ENCODE data around the gene CHCHD3.

DNA sequence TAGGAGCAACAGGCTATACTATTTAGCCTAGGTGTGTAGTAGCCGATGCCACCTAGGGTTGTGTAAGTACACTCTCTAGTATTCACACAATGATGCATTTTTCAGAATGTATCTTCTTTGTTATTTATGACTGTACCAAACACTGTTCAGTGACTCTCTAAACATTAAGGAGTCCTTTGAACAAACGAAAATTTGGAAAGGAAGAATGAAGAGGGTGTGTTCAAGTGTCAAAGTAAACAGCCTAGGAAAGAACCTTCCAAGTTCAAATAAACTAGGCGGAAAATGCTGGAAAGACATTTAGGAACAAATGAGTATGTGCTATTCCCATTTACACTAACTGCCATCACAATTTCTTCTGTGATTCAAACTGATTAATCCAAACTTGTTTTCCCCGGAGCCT, 142.4 kb downstream of the CHCHD3 start:
- TF ChIP-seq, protein P1, sequence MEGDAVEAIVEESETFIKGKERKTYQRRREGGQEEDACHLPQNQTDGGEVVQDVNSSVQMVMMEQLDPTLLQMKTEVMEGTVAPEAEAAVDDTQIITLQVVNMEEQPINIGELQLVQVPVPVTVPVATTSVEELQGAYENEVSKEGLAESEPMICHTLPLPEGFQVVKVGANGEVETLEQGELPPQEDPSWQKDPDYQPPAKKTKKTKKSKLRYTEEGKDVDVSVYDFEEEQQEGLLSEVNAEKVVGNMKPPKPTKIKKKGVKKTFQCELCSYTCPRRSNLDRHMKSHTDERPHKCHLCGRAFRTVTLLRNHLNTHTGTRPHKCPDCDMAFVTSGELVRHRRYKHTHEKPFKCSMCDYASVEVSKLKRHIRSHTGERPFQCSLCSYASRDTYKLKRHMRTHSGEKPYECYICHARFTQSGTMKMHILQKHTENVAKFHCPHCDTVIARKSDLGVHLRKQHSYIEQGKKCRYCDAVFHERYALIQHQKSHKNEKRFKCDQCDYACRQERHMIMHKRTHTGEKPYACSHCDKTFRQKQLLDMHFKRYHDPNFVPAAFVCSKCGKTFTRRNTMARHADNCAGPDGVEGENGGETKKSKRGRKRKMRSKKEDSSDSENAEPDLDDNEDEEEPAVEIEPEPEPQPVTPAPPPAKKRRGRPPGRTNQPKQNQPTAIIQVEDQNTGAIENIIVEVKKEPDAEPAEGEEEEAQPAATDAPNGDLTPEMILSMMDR (conservative IDR thresholded peaks at IDR 0.05 in 1 of 2, IDR thresholded peaks at IDR 0.05 in 1 of 2; ENCODE audit: low read depth in 1 of 2, low read length in 2 of 2): no peak
- TF ChIP-seq EZH2 (IDR thresholded peaks at IDR 0.05; ENCODE audit: low read length, missing control alignments): no peak
